ENCODE measurements around the gene C6orf120. TPM values are rescaled to one million over a fixed set of nuclear protein-coding genes. Genes with fewer than 3 reads are reported as not detected.
A peak's percentile ranks its signal among the peaks of the same experiment; 100 is the strongest.

C6orf120 gene
- total and polyA plus RNA-seq, 9 of the 15 experiments (the other 6 are each of a cell fraction or from before 2014, with no cell fraction given) = 7.7 to 44.9 (median 34.8) TPM

- no peak for TF ChIP-seq TCFL5 (CRISPR knock-in tag; conservative IDR thresholded peaks at IDR 0.05)
- no peak for TF ChIP-seq ZBTB33 (CRISPR knock-in tag; IDR thresholded peaks at IDR 0.05)
- no peak for TF ChIP-seq TSC22D4 (tag; IDR thresholded peaks at IDR 0.05)
- no peak for TF ChIP-seq ARID3B (CRISPR knock-in tag; IDR thresholded peaks at IDR 0.05; ENCODE audit: borderline replicate concordance)
- TF ChIP-seq NFYB (IDR thresholded peaks at IDR 0.05; ENCODE audit: extremely low read depth, insufficient read length) = no peak
- peak; percentile 95 for TF ChIP-seq GABPB1 (CRISPR knock-in tag; IDR thresholded peaks at IDR 0.05)
- no peak for TF ChIP-seq ZNF518B (CRISPR knock-in tag; IDR thresholded peaks at IDR 0.05)
- no peak for TF ChIP-seq ZNF280B (CRISPR knock-in tag; IDR thresholded peaks at IDR 0.05)
- 0 out of 2 replicates have a peak, but pooled peaks have one; percentile 9 for TF ChIP-seq SMC3 (conservative IDR thresholded peaks at IDR 0.05; ENCODE audit: insufficient read depth, low read depth, low read length)
- TF ChIP-seq PRDM10 (IDR thresholded peaks at IDR 0.05; ENCODE audit: partially characterized antibody) = peak; percentile 34
- no peak for TF ChIP-seq ZNF644 (tag; IDR thresholded peaks at IDR 0.05; ENCODE audit: low read depth)
- TF ChIP-seq SIN3A (IDR thresholded peaks at IDR 0.05; ENCODE audit: borderline replicate concordance in 2 of 2, control insufficient read depth in 1 of 2, low read depth in 2 of 2, low read length in 2 of 2) = peak; percentile 37 to 94; a peak in 3 of 4 replicates
These were observed at the start of gene C6orf120, which contains the start of gene WDR27 (continued) for GRCh38 chr6:169701954-169702839.

All from K562 (cell line).